GM12892 (cell line): ENCODE measurements around the gene RPP14.

Experiments
- POLR2A ChIP-seq: IDR thresholded peaks from 2 replicates; pipeline ENCODE4 v1.6.1; 2011; ENCODE audit warnings: low read depth, low read length, control low read depth
- POLR2AphosphoS5 ChIP-seq: IDR thresholded peaks from 2 replicates; pipeline ENCODE4 v1.6.1; 2011; ENCODE audit warnings: low read depth, low read length, control low read depth
- TAF1 ChIP-seq: IDR thresholded peaks from 2 replicates; pipeline ENCODE4 v1.6.1; 2011; ENCODE audit warnings: low read depth, mild to moderate bottlenecking, control low read depth, low read length, borderline replicate concordance

DNA sequence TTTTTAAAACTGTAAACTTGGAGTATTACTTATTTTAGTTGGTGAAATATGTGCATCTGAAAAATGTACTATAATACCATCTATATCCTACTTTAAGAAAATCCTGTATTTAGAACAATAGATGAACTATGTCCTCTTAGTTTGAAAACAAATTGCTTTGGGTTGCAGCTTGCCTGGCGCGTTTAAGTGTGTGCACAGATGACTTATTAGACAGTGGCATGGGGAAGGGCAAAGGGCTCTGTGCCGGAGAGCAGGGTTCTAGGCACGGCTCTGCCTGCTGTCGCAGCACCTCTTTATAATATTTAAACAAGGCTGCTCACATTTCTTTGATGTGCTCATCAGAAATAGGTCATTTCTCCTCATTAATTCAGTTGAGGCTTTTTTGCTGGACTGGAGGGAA lies 36.6 kb downstream of the RPP14 start:
- TF ChIP-seq POLR2A, result no peak
- TF ChIP-seq POLR2AphosphoS5, result no peak
- TF ChIP-seq TAF1, result no peak
